ENCODE results near the gene SETD3.

Gene SETD3

GRCh38 chr14:99479906-99480869 is at the start of gene SETD3:
SETD3 (minus strand) TSS chr14:99480859; CDS start chr14:99465805, 15,054 bp downstream.
- DNase-seq: peak; percentile 30

DNA sequence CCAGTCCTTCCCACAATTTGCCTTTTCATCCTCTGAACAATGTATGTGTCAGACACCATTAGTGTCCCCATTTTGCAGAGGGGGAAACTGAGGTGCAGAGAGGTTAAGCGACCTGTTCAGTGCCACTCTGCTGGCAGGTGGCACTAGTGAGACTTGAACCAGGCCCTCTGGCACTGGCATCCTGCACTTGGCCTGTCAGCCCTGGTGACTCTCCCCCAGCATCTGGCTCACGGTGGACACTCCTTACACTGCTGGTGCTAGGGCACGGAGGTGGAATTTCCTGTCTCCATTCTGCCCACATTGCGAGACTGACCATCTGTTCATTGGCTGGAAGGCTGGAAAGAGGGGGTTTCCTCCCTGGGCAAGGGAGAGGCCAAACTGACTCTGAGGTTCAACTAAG is 49.2 kb upstream of the SETD3 start:
- no peak for DNase-seq

- no peak for DNase-seq
These were observed 46.9 kb upstream of the SETD3 start for GRCh38 chr14:99527427-99528076.

- no peak for DNase-seq
These were observed 46.4 kb upstream of the SETD3 start for GRCh38 chr14:99527026-99527425.

DNA sequence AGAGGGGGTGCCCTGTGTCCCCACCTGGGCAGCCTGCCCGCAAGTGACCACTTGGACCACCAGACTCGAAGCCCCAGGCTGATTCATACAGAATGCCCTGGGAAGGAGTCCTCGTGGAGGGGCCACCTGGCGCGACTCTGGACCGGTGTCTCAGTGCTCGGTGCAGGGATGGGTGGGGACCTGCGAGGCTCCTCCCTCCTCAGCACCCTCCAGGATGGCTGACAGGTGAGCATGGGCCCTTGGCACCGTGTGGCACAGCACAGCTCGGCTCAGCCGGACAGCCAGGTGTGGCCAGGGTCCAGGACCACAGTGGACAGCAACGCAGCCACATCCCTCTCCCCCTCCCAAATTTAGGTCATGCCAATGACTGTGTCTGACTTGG is 45.0 kb upstream of the SETD3 start:
- DNase-seq: no peak

GRCh38 chr14:99524804-99525698 is 44.4 kb upstream of the SETD3 start:
- DNase-seq: no peak

- DNase-seq: no peak
These were observed 43.5 kb upstream of the SETD3 start for GRCh38 chr14:99524091-99524661.

GRCh38 chr14:99523704-99524055 is 43.0 kb upstream of the SETD3 start:
- no peak for DNase-seq

- no peak for DNase-seq
These were observed 42.5 kb upstream of the SETD3 start for GRCh38 chr14:99522934-99523703.

DNA sequence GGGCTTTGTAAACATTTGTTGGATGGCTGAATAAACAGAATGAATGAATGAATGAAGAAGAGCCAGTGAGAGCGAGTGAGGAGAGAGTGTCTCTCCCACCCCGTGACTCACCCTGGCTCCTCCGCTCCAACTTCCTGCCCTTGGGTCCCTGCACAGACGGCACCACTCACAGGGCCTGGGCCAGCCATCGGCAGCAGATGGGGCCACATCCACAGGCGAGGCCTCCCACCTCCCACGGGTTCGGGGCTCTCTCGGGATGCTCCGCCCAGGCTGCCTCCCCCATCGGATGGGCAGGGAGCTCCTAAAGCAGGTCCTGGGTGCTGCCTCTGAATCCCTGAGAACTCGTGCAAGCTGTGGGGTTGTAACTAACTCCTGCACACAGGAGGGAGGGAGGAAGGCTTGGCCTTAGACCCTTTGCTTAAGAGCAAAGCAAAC is 41.8 kb upstream of the SETD3 start:
- DNase-seq: no peak

- no peak for DNase-seq
These were observed 41.4 kb upstream of the SETD3 start for GRCh38 chr14:99522025-99522401.

DNA sequence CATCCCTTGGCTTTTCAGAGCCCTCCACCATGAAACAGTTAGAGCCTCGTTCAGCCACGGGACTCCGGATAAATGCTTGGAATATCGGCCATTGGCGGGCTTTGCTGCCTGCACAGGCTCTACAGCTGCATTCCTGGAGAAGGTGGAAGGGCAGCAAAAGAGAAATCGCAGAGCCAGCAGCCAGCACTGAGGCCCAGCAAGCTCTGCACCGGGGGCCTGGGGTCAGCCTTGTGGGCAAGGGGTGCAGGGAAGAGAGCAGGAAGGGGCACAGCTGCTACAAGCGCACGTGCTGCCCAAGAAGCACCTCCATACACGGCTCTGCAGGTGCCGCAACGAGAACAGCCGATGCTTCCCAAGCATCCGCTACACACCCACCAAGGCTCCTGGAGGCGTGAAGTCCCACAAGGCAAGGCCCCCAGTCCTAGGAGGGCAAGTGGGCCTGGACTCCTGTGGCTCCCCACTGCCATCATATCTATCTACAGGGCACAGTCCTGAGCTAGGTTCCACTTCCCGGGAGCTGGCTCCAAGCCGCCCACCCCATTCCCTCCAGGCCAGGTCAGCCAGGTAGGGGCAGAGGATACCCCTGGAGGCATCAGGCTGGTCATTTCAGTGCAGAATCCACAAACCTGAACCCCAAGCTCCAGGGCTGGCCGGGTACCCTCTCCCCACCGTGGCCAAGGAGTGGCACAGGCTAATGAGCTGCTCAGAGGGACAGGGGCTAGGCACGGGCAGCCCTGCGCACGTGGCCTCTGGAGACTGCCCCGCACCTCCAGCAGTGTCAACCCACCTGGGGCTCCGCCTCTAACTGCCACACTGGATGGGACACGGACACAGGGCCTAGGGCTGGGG is 40.7 kb upstream of the SETD3 start:
- no peak for DNase-seq

GRCh38 chr14:99520571-99521081 is 40.0 kb upstream of the SETD3 start:
- no peak for DNase-seq

GRCh38 chr14:99519931-99520421 is 39.3 kb upstream of the SETD3 start:
- DNase-seq: no peak

DNA sequence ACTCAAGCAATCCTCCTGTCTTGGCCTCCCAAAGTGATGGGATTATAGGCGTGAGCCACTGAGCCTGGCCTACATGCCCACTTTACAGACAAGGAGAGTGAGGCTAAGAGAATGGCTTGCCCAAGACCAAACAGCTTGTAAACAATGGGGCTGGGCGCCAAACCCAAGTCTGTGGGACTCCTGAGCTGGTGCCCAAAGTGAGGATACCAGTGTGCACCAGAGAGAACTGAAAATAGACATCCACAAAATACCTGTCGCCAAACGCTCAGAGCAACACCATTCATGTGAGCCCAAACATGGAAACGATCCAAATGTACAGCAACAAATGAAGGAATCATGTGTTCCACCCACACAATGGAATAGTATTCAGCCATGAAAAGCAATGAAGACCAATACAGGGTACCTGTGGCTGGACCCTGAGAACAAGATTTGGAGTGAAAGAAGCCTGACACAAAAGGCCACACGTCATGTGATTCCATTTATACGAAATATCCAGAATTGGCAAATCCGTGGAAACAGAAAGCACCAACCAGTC is 38.8 kb upstream of the SETD3 start:
- DNase-seq: no peak

GRCh38 chr14:99518441-99519346 is 38.0 kb upstream of the SETD3 start:
- DNase-seq: peak; percentile 73

DNA sequence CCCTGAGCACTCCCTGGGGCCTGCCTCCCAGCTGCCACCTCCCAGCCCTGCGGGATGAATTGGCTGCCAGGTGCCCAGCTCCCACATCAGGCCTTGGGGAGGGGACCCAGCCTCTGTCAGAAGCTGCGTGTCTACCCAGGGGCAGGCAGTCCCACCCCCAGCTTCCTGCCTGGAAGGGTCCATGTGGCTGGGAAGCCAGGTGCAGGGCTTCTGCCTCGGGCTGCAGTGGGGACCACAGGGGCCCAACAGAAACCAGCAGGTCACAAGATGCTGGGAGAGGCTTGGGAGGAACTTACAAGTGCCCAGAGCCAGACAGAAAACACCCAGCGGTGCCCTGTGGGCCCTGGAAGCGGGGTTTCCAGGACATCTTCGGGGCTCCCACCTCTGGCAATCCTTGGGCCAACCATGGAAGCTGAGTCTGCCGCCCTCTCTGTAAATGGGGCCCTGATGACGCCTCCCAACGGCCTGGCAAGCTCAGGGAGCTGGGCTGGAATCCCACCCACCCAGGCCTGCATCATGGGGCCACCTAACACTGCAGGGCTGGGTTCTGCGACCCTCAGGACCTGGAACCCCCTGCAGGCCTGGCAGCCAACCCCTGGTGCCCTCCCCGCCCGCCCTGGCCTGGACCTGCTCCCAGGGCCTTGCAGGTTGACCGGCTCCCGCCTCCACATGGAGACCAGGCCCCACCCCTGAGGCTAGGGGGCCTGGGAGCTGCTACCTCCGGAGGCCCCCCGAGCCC is 37.2 kb upstream of the SETD3 start:
- no peak for DNase-seq

DNA sequence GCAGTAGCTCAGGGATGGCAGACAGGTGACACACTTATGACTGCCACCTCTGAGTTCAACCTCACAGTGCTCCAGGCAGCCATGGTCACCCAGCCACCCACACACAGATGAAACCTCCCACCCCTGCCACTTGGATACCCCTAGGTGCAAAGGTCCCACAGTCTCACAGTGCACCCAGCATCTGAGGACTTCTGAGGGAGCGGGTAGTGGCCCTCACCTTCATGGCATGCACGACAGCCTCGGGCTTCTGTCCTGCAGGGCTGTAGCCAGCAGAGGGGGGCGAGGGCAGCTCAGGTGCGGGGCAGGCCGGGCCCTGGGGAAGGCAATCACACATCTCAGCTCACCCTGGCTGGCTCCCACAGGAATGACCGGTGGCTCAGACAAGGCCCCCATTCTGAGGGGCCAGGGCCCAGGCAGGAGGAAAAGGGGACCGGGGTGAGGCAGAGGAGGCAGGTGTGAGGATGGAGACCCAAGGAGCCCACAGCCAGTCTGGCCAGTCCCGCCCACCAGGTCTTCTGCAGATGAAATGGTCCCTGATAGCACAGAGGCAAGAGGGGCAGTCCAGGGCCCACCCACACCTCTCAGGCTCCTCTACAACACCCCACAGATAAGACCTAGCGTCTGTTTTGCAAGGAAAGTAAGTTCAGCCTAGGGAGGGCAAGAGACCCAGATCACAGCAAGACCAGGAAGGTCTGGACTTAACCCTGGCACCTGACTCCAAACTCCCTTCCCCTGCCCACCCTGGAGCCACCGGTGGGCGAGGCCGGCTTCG is 36.4 kb upstream of the SETD3 start:
- DNase-seq: no peak
